IMR-90 (cell line): ENCODE measurements around the gene SEC16B. TPM values are rescaled to one million over a fixed set of nuclear protein-coding genes. Genes with fewer than 3 reads are reported as not detected.

ENCODE experiments used
- ATAC-seq: fragments of 200-7000 bp; cut with Tn5 transposase; 2 replicates; pipeline ENCODE4 v1.9.1; 2020; ENCODE audit warnings: low read depth, mild to moderate bottlenecking, moderate library complexity
- BruUV-seq: library from RNA; stranded (reverse); fragments of 400-500 nt; replicated peaks from 2 replicates; lab custom pipeline; 2021; lab: Mats Ljungman, UMichigan
- CTCF ChIA-PET: fragments of 300-600 bp; formaldehyde crosslinking; extraction: SDS; loops from one replicate; lab custom pipeline; 2021; ENCODE audit warnings: antibody characterized with exemption; lab: Yijun Ruan, JAX
- POLR2A ChIA-PET: fragments of 300-600 bp; sonication (Branson Sonifier 250); formaldehyde crosslinking; loops from one replicate; lab custom pipeline; 2022; ENCODE audit warnings: antibody characterized with exemption; ENCODE audit not compliant: unreplicated experiment; lab: Charles Lee
- DNase-seq: peaks from one replicate; pipeline ENCODE4 v3.0.0; 2013
- H2AFZ ChIP-seq: replicated peaks from 2 replicates; pipeline ENCODE3; 2013; ENCODE audit warnings: low read length, mild to moderate bottlenecking; ENCODE audit not compliant: poor library complexity
- H2AK5ac ChIP-seq: 2 replicates; pipeline ENCODE4 v1.6.1; 2013; ENCODE audit warnings: low read depth, low read length, inconsistent platforms
- H2AK9ac ChIP-seq: replicated peaks from 2 replicates; pipeline ENCODE3; 2013; ENCODE audit warnings: mild to moderate bottlenecking, low read depth, low read length, moderate library complexity; ENCODE audit not compliant: poor library complexity
- H2BK120ac ChIP-seq: 2 replicates; pipeline ENCODE4 v1.6.1; 2013; ENCODE audit warnings: low read depth, low read length, inconsistent platforms
- H2BK15ac ChIP-seq: 3 replicates; pipeline ENCODE4 v1.6.1; 2013; ENCODE audit warnings: low read depth, low read length, inconsistent platforms
- H2BK20ac ChIP-seq: 2 replicates; pipeline ENCODE4 v1.6.1; 2013; ENCODE audit warnings: low read depth, mild to moderate bottlenecking, inconsistent platforms, low read length, moderate library complexity
- H2BK5ac ChIP-seq: 2 replicates; pipeline ENCODE4 v1.6.1; 2013; ENCODE audit warnings: mild to moderate bottlenecking, low read depth, low read length, inconsistent platforms; ENCODE audit not compliant: poor library complexity, severe bottlenecking
- H3K14ac ChIP-seq: replicated peaks from 2 replicates; pipeline ENCODE4 v1.6.1; 2013; ENCODE audit warnings: low read depth, low read length, inconsistent platforms
- H3K18ac ChIP-seq: 2 replicates; pipeline ENCODE4 v1.6.1; 2013; ENCODE audit warnings: low read depth, low read length, control low read depth
- H3K23ac ChIP-seq: 2 replicates; pipeline ENCODE4 v1.6.1; 2013; ENCODE audit warnings: low read depth, low read length, inconsistent platforms
- H3K27ac ChIP-seq: 2 replicates; pipeline ENCODE4 v1.5.1; 2013; ENCODE audit warnings: mild to moderate bottlenecking, control low read depth, low read length; ENCODE audit not compliant: insufficient read depth
- H3K27me3 ChIP-seq: 2 replicates; pipeline ENCODE4 v1.6.1; 2013; ENCODE audit warnings: low read length; ENCODE audit not compliant: control insufficient read depth, insufficient read depth
- H3K36me3 ChIP-seq: 2 replicates; pipeline ENCODE4 v1.6.1; 2013; ENCODE audit warnings: low read length, mixed read lengths; ENCODE audit not compliant: control insufficient read depth, insufficient read depth
- H3K4ac ChIP-seq: 2 replicates; pipeline ENCODE4 v1.6.1; 2013; ENCODE audit warnings: low read depth, low read length, inconsistent platforms
- H3K4me1 ChIP-seq: 2 replicates; pipeline ENCODE4 v1.6.1; 2013; ENCODE audit warnings: low read length, mixed read lengths; ENCODE audit not compliant: control insufficient read depth, insufficient read depth
- H3K4me2 ChIP-seq: 2 replicates; pipeline ENCODE4 v1.6.1; 2013; ENCODE audit warnings: low read depth, mild to moderate bottlenecking, control low read depth, low read length, moderate library complexity
- H3K4me3 ChIP-seq: 2 replicates; pipeline ENCODE4 v1.5.1; 2013; ENCODE audit warnings: low read depth, mild to moderate bottlenecking, control low read depth, low read length, moderate library complexity; ENCODE audit not compliant: insufficient read depth
- H3K56ac ChIP-seq: 2 replicates; pipeline ENCODE4 v1.6.1; 2013; ENCODE audit warnings: low read length, inconsistent platforms; ENCODE audit not compliant: insufficient read depth; ENCODE audit errors: extremely low read depth
- H3K79me1 ChIP-seq, 2 experiments: 2 replicates each; pipeline ENCODE4 v1.6.1; 2013; ENCODE audit warnings: low read length in 2 of 2, inconsistent platforms in 1 of 2, low read depth in 1 of 2
- H3K9ac ChIP-seq: 2 replicates; pipeline ENCODE4 v1.6.1; 2013; ENCODE audit warnings: low read depth, low read length, control low read depth
- H3K9me1 ChIP-seq: 2 replicates; pipeline ENCODE4 v1.6.1; 2013; ENCODE audit warnings: low read length, inconsistent platforms; ENCODE audit not compliant: insufficient read depth
- H3K9me3 ChIP-seq: 2 replicates; pipeline ENCODE4 v1.6.1; 2013; ENCODE audit warnings: low read length; ENCODE audit not compliant: control insufficient read depth, insufficient read depth
- H4K20me1 ChIP-seq: 2 replicates; pipeline ENCODE4 v1.6.1; 2013; ENCODE audit warnings: low read length, inconsistent platforms; ENCODE audit not compliant: insufficient read depth
- H4K5ac ChIP-seq: 2 replicates; pipeline ENCODE4 v1.6.1; 2013; ENCODE audit warnings: mild to moderate bottlenecking, low read depth, low read length, control low read depth
- H4K8ac ChIP-seq, 2 experiments: 2 replicates each; pipeline ENCODE4 v1.6.1; 2013; ENCODE audit warnings: low read depth in 2 of 2, low read length in 2 of 2, control low read depth in 1 of 2, inconsistent platforms in 1 of 2
- H4K91ac ChIP-seq: 2 replicates; pipeline ENCODE4 v1.6.1; 2013; ENCODE audit warnings: low read depth, low read length, inconsistent platforms; ENCODE audit not compliant: insufficient read depth
- BHLHE40 ChIP-seq: fragments of 150-350 bp; IDR thresholded peaks from 2 replicates; pipeline ENCODE4 v1.6.1; 2016; ENCODE audit warnings: mild to moderate bottlenecking, low read depth, low read length
- FOS ChIP-seq: fragments of 150-350 bp; IDR thresholded peaks from 2 replicates; pipeline ENCODE4 v1.6.1; 2016; ENCODE audit warnings: low read depth, low read length
- MAFK ChIP-seq: IDR thresholded peaks from 2 replicates; pipeline ENCODE4 v1.6.1; 2012; ENCODE audit warnings: low read depth, low read length, improper control_type of control experiment
- MAZ ChIP-seq: IDR thresholded peaks from 2 replicates; pipeline ENCODE4 v1.6.1; 2012; ENCODE audit warnings: low read depth, mild to moderate bottlenecking, low read length, improper control_type of control experiment, moderate library complexity, borderline replicate concordance
- NFE2L2 ChIP-seq: fragments of 150-350 bp; IDR thresholded peaks from 2 replicates; pipeline ENCODE4 v1.6.1; 2016; ENCODE audit warnings: low read depth, mild to moderate bottlenecking, low read length
- POLR2A ChIP-seq: IDR thresholded peaks from 2 replicates; pipeline ENCODE4 v1.6.1; 2012; ENCODE audit warnings: mild to moderate bottlenecking, low read depth, low read length
- RCOR1 ChIP-seq: IDR thresholded peaks from 2 replicates; pipeline ENCODE4 v1.6.1; 2012; ENCODE audit warnings: mild to moderate bottlenecking, low read length, improper control_type of control experiment; ENCODE audit not compliant: insufficient replicate concordance
- RFX5 ChIP-seq: IDR thresholded peaks from 2 replicates; pipeline ENCODE4 v1.8.0; 2012; ENCODE audit warnings: low read depth, mild to moderate bottlenecking, low read length, moderate library complexity
- WGBS, 2 experiments: methylation state at CpG; one replicate each; pipeline versions ENCODE4 v1.1.5 to v1.1.7; 2013; ENCODE audit warnings: missing lambda C conversion rate in 2 of 2; ENCODE audit not compliant: insufficient read length in 1 of 2; ENCODE audit errors: extremely low coverage in 2 of 2; 5-methylcytosine and 5-hydroxymethylcytosine counted together
- dilution Hi-C: fragments of 300-500 bp; cut with HindIII; formaldehyde crosslinking; loops from one replicate; pipeline ENCODE4 v1.14.3; 2018; ENCODE audit warnings: low sequenced_read_pairs; ENCODE audit not compliant: unreplicated experiment
- in situ Hi-C: fragments of 300-500 bp; cut with MboI; formaldehyde crosslinking; loops from 3 replicates; pipeline ENCODE4 v1.14.3; 2019; ENCODE audit warnings: low sequenced_read_pairs, inconsistent platforms, mixed read lengths
- intact Hi-C: fragments of 100-400 bp; cut with micrococcal nuclease; formaldehyde crosslinking; loops from 2 replicates; pipeline ENCODE4 v1.10.0; 2022
- polyA plus RNA-seq, 3 experiments: library from polyadenylated mRNA; depleted of rRNA; stranded (reverse); fragments of >200 nt; gene quantifications; 2 replicates each; pipeline ENCODE4 v1.2.3, GENCODE V29; 2012; ENCODE audit warnings: low replicate concordance in 1 of 3
- total RNA-seq: library from RNA; depleted of rRNA; stranded (reverse); fragments of >200 nt; gene quantifications from 2 replicates; pipeline ENCODE4 v1.2.3, GENCODE V29; 2012
- TF ChIP-seq, protein P1 (sequence below): conservative IDR thresholded peaks from 2 replicates; pipeline ENCODE4 v1.5.1; 2012; ENCODE audit warnings: mild to moderate bottlenecking, low read depth, low read length, improper control_type of control experiment
- TF ChIP-seq, protein P2 (sequence below): fragments of 150-350 bp; IDR thresholded peaks from 2 replicates; pipeline ENCODE4 v1.6.1; 2017; ENCODE audit warnings: mild to moderate bottlenecking, antibody characterized with exemption, low read length, low read depth

Gene SEC16B
- total and polyA plus RNA-seq, 2 of the 4 experiments (the other 2 are of a cell fraction): 4.3 TPM

DNA sequence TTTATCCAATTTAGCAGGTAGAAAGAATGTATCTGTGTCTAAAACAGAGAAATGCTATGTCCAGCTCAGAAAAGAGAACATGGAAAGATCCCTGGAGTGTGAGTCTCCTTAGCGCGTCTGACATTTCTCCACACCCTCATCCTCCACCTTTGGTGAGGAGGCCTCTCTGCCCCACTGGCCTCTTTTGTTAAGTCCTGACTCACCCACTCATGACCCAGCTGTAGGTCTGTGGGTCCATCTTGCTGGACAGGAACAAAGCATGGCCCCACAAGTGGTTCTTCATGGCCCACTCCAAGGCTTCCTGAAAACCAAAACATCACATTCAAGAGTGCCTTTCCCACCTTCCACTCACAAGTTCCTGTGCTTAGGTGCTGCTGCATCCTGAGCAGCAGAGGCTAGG lies 15.8 kb downstream of the SEC16B start:
- in situ Hi-C loops (no loop called here), intact Hi-C loops (loop anchor here (10.0 kb wide), 1 partner anchor 541 kb away; the partner anchor contains the start of gene CLEC20A), dilution Hi-C loops (no loop called here)
- Histone ChIP-seq H3K4me2 (no peak overlapping the region), H3K4me1 (no peaks in the 10 kb centered on the region), H2BK15ac (no peak overlapping the region), H3K9ac (no peak overlapping the region), H3K56ac (no peak overlapping the region), H3K36me3 (no peaks in the 10 kb centered on the region), H4K5ac (no peak overlapping the region), H3K4me3 (no peak overlapping the region), H4K8ac (no peak overlapping the region), H3K79me1 (no peaks in the 10 kb centered on the region), H3K4ac (no peak overlapping the region), H2AK5ac (no peak overlapping the region), H3K14ac (no peak overlapping the region), H3K9me3 (no peaks in the 10 kb centered on the region), H4K20me1 (no peaks in the 10 kb centered on the region), H3K18ac (no peak overlapping the region), H4K91ac (no peak overlapping the region), H3K27me3 (no peaks in the 10 kb centered on the region), H3K27ac (no peak overlapping the region), H2BK120ac (no peak overlapping the region), H2BK20ac (no peak overlapping the region), H3K9me1 (no peaks in the 10 kb centered on the region), H2BK5ac (no peak overlapping the region), H2AFZ (no peak overlapping the region), H2AK9ac (no peak overlapping the region), H3K23ac (no peak overlapping the region)
- no TSS peak for BruUV-seq
- TF ChIP-seq RFX5: no peak
- TF ChIP-seq, protein P1, sequence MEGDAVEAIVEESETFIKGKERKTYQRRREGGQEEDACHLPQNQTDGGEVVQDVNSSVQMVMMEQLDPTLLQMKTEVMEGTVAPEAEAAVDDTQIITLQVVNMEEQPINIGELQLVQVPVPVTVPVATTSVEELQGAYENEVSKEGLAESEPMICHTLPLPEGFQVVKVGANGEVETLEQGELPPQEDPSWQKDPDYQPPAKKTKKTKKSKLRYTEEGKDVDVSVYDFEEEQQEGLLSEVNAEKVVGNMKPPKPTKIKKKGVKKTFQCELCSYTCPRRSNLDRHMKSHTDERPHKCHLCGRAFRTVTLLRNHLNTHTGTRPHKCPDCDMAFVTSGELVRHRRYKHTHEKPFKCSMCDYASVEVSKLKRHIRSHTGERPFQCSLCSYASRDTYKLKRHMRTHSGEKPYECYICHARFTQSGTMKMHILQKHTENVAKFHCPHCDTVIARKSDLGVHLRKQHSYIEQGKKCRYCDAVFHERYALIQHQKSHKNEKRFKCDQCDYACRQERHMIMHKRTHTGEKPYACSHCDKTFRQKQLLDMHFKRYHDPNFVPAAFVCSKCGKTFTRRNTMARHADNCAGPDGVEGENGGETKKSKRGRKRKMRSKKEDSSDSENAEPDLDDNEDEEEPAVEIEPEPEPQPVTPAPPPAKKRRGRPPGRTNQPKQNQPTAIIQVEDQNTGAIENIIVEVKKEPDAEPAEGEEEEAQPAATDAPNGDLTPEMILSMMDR: no peak
- TF ChIP-seq, protein P2, sequence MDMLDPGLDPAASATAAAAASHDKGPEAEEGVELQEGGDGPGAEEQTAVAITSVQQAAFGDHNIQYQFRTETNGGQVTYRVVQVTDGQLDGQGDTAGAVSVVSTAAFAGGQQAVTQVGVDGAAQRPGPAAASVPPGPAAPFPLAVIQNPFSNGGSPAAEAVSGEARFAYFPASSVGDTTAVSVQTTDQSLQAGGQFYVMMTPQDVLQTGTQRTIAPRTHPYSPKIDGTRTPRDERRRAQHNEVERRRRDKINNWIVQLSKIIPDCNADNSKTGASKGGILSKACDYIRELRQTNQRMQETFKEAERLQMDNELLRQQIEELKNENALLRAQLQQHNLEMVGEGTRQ: no peak
- no peak for TF ChIP-seq BHLHE40
- TF ChIP-seq NFE2L2: no peak
- TF ChIP-seq MAZ: no peak
- no peak for TF ChIP-seq FOS
- TF ChIP-seq RCOR1: no peak
- no peak for TF ChIP-seq POLR2A
- TF ChIP-seq MAFK: no peak
- DNase-seq (no peak), ATAC-seq (no peak)
- POLR2A ChIA-PET: no interaction called here
- CTCF ChIA-PET: no interaction called here
- no CpG with 5 or more reads among the region's 2 CpGs for WGBS, 2 experiments
